ENCODE measurements around the gene ABCB7.
"Not testable (repeated sequence)": the region's sequence is repeated elsewhere in the genome, so short reads cannot be mapped to it uniquely, and the experiment has no call there.

Gene ABCB7

DNA sequence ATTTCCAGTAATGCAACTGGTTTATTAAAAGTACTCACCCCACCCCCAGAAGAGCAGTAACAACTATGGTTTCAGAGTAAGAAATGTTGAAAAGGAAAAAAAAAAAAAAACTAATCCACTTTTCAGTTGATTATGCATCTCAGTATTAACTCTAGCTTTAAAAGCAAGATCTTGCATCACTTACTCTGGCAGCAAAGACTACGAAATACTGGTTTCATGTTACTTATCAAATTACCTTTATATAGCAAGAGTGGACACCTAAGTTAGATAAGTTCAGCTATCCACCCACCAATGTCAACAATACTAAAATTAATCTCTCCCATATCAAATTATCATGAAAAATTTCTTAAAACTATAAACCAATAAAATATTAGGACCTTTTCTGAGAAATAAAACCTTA is 105.0 kb downstream of the ABCB7 start:
- H3K4me3 Mint-ChIP-seq, result no peak overlapping the region
- no peaks in the 10 kb centered on the region for H3K27me3 Mint-ChIP-seq (ENCODE audit: low read depth)
- H3K36me3 Mint-ChIP-seq (ENCODE audit: low read depth), result peaks cover 9% of the 10 kb centered on the region
- H3K27ac Mint-ChIP-seq, result no peak overlapping the region
- H3K4me1 Mint-ChIP-seq (ENCODE audit: low read depth), result no peaks in the 10 kb centered on the region
- peaks cover 3% of the 10 kb centered on the region for H3K9me3 Mint-ChIP-seq

DNA sequence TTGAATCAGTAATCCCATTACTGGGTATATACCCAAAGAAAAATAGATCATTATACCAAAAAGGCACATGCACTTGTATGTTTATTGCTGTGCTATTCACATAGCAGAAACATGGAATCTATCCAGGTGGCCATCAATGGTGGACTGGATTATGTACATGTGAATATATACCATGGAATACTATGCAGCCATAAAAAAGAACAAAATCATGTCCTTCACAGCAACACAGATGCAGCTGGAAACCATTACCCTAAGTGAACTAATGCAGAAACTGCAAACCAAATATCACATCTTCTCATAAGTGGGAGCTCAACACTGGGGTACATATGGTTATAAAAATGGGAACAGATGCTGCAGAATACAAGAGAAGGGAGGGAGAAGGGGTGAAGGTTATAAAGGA is 110.7 kb downstream of the ABCB7 start:
- Mint-ChIP-seq H3K36me3 (ENCODE audit: low read depth) (peaks cover 4% of the 10 kb centered on the region), H3K27me3 (ENCODE audit: low read depth) (no peaks in the 10 kb centered on the region), H3K4me1 (ENCODE audit: low read depth) (no peaks in the 10 kb centered on the region), H3K27ac (no peak overlapping the region), H3K4me3 (no peak overlapping the region), H3K9me3 (peaks cover 9% of the 10 kb centered on the region)

DNA sequence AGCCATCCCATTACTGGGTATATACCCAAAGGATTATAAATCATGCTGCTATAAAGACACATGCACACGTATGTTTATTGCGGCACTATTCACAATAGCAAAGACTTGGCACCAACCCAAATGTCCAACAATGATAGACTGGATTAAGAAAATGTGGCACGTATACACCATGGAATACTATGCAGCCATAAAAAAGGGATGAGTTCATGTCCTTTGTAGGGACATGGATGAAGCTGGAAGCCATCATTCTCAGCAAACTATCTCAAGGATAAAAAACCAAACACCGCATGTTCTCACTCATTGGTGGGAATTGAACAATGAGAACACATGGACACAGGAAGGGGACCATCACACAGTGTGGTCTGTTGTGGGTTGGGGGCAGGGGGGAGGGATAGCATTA is 111.9 kb downstream of the ABCB7 start:
- not testable (repeated sequence) for H3K4me1 Mint-ChIP-seq (ENCODE audit: low read depth); H3K27ac Mint-ChIP-seq; H3K9me3 Mint-ChIP-seq; H3K27me3 Mint-ChIP-seq (ENCODE audit: low read depth); H3K4me3 Mint-ChIP-seq; H3K36me3 Mint-ChIP-seq (ENCODE audit: low read depth)

DNA sequence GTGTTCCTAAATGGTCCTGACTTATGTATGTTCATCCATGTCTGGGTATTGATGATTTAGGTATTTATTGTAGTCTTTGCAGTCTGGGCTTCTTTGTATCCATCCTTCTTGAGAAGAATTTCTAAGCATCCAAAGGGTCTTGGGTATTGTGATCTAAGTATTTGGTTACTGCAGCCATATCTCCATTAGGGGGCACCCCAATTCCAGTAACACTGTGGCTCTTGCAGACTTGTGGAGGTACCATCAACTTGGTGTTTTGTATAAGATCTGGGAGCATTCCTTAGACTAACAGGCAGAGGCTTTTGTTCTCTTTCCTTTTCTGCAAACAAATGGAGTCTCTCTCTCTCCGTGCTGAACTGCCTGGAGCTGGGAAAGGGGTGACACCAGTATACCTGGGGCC is 117.2 kb downstream of the ABCB7 start:
- Mint-ChIP-seq H3K27me3 (ENCODE audit: low read depth) (no peaks in the 10 kb centered on the region), H3K4me3 (no peak overlapping the region), H3K36me3 (ENCODE audit: low read depth) (no peaks in the 10 kb centered on the region), H3K9me3 (peaks cover 18% of the 10 kb centered on the region), H3K4me1 (ENCODE audit: low read depth) (no peaks in the 10 kb centered on the region), H3K27ac (no peak overlapping the region)

Measured in T-helper 1 cell treated with Interleukin-12 subunit alpha and Interleukin-12 subunit beta and Interleukin-4 antibody, amounts not matched to agents 30 μg/mL and 1 μg/mL, for 36 hours (primary cell).